ENCODE results near the gene GIMAP7.
"Not testable (repeated sequence)": the region's sequence is repeated elsewhere in the genome, so short reads cannot be mapped to it uniquely, and the experiment has no call there.

GIMAP7 gene

GRCh38 chr7:150514748-150515222 lies at the start of gene GIMAP7:
GIMAP7 (plus strand) TSS chr7:150514872; CDS start chr7:150519975, 5,103 bp downstream.
- peak; percentile 85 for DNase-seq (ENCODE audit: low spot score)

GRCh38 chr7:150464962-150465361 lies 49.7 kb upstream of the GIMAP7 start:
- DNase-seq (ENCODE audit: low spot score), result no peak

- DNase-seq (ENCODE audit: low spot score), result no peak
These were observed 49.3 kb upstream of the GIMAP7 start for GRCh38 chr7:150465414-150465813.

- DNase-seq (ENCODE audit: low spot score), result no peak
These were observed 48.2 kb upstream of the GIMAP7 start for GRCh38 chr7:150466477-150466876.

- no peak for DNase-seq (ENCODE audit: low spot score)
These were observed 46.4 kb upstream of the GIMAP7 start for GRCh38 chr7:150468241-150468640.

GRCh38 chr7:150471886-150472285 lies 42.8 kb upstream of the GIMAP7 start:
- DNase-seq (ENCODE audit: low spot score), result no peak

GRCh38 chr7:150473902-150474301 lies 40.8 kb upstream of the GIMAP7 start:
- no peak for DNase-seq (ENCODE audit: low spot score)

- peak; percentile 47 for DNase-seq (ENCODE audit: low spot score)
These were observed 38.4 kb upstream of the GIMAP7 start for GRCh38 chr7:150476285-150476684.

- DNase-seq (ENCODE audit: low spot score), result peak; percentile 28
These were observed 37.6 kb upstream of the GIMAP7 start for GRCh38 chr7:150476819-150477631.

GRCh38 chr7:150479023-150479716 lies 35.5 kb upstream of the GIMAP7 start:
- peak; percentile 89 for DNase-seq (ENCODE audit: low spot score)

GRCh38 chr7:150481186-150481920 lies 33.3 kb upstream of the GIMAP7 start:
- peak; percentile 83 for DNase-seq (ENCODE audit: low spot score)

- DNase-seq (ENCODE audit: low spot score), result no peak
These were observed 32.8 kb upstream of the GIMAP7 start for GRCh38 chr7:150481922-150482321.

- DNase-seq (ENCODE audit: low spot score), result not testable (repeated sequence)
These were observed 31.2 kb upstream of the GIMAP7 start for GRCh38 chr7:150483514-150483913.

- peak; percentile 81 for DNase-seq (ENCODE audit: low spot score)
These were observed 30.6 kb upstream of the GIMAP7 start for GRCh38 chr7:150484071-150484470.

- DNase-seq (ENCODE audit: low spot score), result no peak
These were observed 27.0 kb upstream of the GIMAP7 start for GRCh38 chr7:150487625-150488024.

- no peak for DNase-seq (ENCODE audit: low spot score)
These were observed 24.9 kb upstream of the GIMAP7 start for GRCh38 chr7:150489782-150490181.

GRCh38 chr7:150493442-150493841 lies 21.2 kb upstream of the GIMAP7 start:
- not testable (repeated sequence) for DNase-seq (ENCODE audit: low spot score)

- peak; percentile 60 for DNase-seq (ENCODE audit: low spot score)
These were observed 12.2 kb upstream of the GIMAP7 start for GRCh38 chr7:150502519-150502918.

- DNase-seq (ENCODE audit: low spot score), result no peak
These were observed 11.5 kb upstream of the GIMAP7 start for GRCh38 chr7:150503155-150503554.

- no peak for DNase-seq (ENCODE audit: low spot score)
These were observed 11.1 kb upstream of the GIMAP7 start for GRCh38 chr7:150503581-150503980.

GRCh38 chr7:150507947-150508602 lies 6.6 kb upstream of the GIMAP7 start:
- DNase-seq (ENCODE audit: low spot score), result peak; percentile 78

GRCh38 chr7:150511048-150511447 lies 3.6 kb upstream of the GIMAP7 start:
- DNase-seq (ENCODE audit: low spot score), result no peak

Data from CD4-positive, alpha-beta T cell treated with Interleukin-15 for 4 hours (primary cell).